Subcutaneous abdominal adipose tissue (tissue), 5 donors: ENCODE measurements around the gene DHDH.
A peak's percentile ranks its signal among the peaks of the same experiment; 100 is the strongest.
"Not testable (repeated sequence)": the region's sequence is repeated elsewhere in the genome, so short reads cannot be mapped to it uniquely, and the experiment has no call there.

Source experiments
- H3K27ac ChIP-seq: one replicate; pipeline ENCODE4 v1.7.0; 2013; ENCODE audit warnings: low read depth, mild to moderate bottlenecking, inconsistent platforms, low read length, moderate library complexity
- H3K27me3 ChIP-seq, 5 donors: one replicate each; pipeline ENCODE4 v1.7.0; 2013; ENCODE audit warnings: low read length in 5 of 5, inconsistent platforms in 1 of 5; ENCODE audit not compliant: control insufficient read depth in 5 of 5, insufficient read depth in 4 of 5
- H3K36me3 ChIP-seq, 5 donors: one replicate each; pipeline ENCODE4 v1.7.0; 2013; ENCODE audit warnings: low read length in 5 of 5; ENCODE audit not compliant: control insufficient read depth in 5 of 5, insufficient read depth in 5 of 5
- H3K4me1 ChIP-seq, 5 donors: one replicate each; pipeline ENCODE4 v1.7.0; 2013; ENCODE audit warnings: low read length in 5 of 5, mild to moderate bottlenecking in 3 of 5, moderate library complexity in 1 of 5; ENCODE audit not compliant: control insufficient read depth in 5 of 5, insufficient read depth in 5 of 5
- H3K4me3 ChIP-seq, 5 donors: one replicate each; pipeline ENCODE4 v1.7.0; 2013; ENCODE audit warnings: low read length in 5 of 5, low read depth in 1 of 5
- H3K9ac ChIP-seq, 5 donors: one replicate each; pipeline ENCODE4 v1.7.0; 2013; ENCODE audit warnings: low read length in 5 of 5, mild to moderate bottlenecking in 4 of 5, moderate library complexity in 3 of 5
- H3K9me3 ChIP-seq, 5 donors: one replicate each; pipeline ENCODE4 v1.7.0; 2013; ENCODE audit warnings: low read length in 5 of 5; ENCODE audit not compliant: control insufficient read depth in 5 of 5
- donor health status: healthy.
- donor health status: healthy.
- donor health status: healthy.
- donor health status: healthy.
- donor health status: healthy.

Gene DHDH

DNA sequence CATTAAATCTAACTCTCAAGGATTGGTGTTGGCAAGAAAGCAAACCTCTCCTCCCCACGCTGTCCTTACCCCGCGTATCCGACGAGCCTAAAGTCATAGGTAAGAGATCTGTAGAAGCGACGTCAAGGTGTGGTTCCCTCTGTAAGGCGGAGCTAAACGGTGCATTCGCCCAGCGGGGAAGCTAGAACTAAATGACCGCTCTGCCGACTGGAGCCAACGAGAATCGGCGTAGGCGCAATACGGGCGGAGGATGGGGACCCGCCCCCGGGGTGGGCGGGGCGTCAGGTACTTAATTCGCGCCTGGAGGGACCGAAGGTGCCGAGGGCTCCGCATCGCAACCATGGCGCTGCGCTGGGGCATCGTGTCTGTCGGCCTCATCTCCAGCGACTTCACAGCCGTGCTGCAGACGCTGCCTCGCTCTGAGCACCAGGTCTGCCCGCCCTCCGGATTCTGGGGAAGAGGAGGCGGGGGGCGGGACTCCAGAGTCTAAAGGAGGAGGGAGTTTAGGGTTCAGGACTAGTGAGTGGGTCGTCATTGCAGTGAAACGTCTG is at the start of gene DHDH:
Gene DHDH, plus strand, starts transcription at position 318 of the 551 bp plus-strand sequence. Its CDS starts 23 bp downstream, at position 341.
- peaks cover 2 to 18% (median 9%) of the 10 kb centered on the region in 5 donors for H3K4me1 ChIP-seq
- H3K9me3 ChIP-seq, result no peaks in the 10 kb centered on the region
- H3K27me3 ChIP-seq, result peaks cover 0 to 19% (median 10%) of the 10 kb centered on the region in 5 donors
- H3K27ac ChIP-seq, result no peak within 1 kb of the TSS
- H3K4me3 ChIP-seq, result peak within 1 kb of the TSS; percentile 43 to 71 (median 57)
- peak within 1 kb of the TSS in 2 of 5 donors; percentile 35 to 38 for H3K9ac ChIP-seq
- no peaks in the 10 kb centered on the region for H3K36me3 ChIP-seq

DNA sequence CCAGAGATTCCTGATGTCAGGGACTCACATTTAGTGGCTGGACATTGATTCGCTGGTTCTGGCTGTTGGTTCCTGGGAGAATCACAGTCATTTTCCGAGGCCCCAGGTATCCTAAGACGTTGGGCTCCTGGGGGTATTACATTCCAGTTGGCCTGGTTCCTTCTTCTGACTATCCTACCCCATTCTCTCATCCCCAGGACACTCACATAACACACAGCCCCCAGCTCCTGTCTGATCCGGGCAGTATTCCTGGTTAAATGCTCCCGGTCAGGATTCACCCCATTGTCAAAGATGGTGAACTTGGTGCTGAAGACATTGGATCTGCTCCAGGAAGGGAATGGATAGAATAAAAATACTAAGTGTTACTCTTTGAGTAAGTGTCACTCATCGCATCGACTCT is 49.8 kb upstream of the DHDH start:
- H3K27me3 ChIP-seq, result no peaks in the 10 kb centered on the region
- H3K27ac ChIP-seq, result no peak overlapping the region
- H3K4me3 ChIP-seq, result no peak overlapping the region
- peaks cover 0 to 1% (median 0%) of the 10 kb centered on the region in 5 donors for H3K4me1 ChIP-seq
- H3K9me3 ChIP-seq, result no peaks in the 10 kb centered on the region
- peaks cover 0 to 2% (median 0%) of the 10 kb centered on the region in 5 donors for H3K36me3 ChIP-seq
- H3K9ac ChIP-seq, result no peak overlapping the region

- H3K27me3 ChIP-seq, result peaks cover 0 to 5% (median 0%) of the 10 kb centered on the region in 5 donors
- no peak overlapping the region for H3K27ac ChIP-seq
- H3K9me3 ChIP-seq, result no peaks in the 10 kb centered on the region
- no peaks in the 10 kb centered on the region for H3K4me1 ChIP-seq
- H3K4me3 ChIP-seq, result no peak overlapping the region
- no peaks in the 10 kb centered on the region for H3K36me3 ChIP-seq
- no peak overlapping the region for H3K9ac ChIP-seq
Observed at GRCh38 chr19:48887861-48888612, 45.5 kb upstream of the DHDH start.

DNA sequence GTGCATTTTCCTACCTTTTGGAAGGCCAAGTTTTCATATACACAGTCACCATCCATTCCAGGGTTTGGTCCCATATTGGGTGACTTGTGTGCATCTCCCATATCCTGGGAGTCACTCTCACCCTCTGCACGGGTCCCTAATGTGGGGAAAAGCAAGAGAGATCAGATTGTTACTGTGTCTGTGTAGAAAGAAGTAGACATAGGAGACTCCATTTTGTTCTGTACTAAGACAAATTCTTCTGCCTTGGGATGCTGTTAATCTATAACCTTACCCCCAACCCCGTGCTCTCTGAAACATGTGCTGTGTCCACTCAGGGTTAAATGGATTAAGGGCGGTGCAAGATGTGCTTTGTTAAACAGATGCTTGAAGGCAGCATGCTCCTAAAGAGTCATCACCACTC is 44.0 kb upstream of the DHDH start:
- not testable (repeated sequence) for H3K9me3 ChIP-seq, H3K4me1 ChIP-seq, H3K36me3 ChIP-seq, H3K4me3 ChIP-seq, H3K9ac ChIP-seq, H3K27ac ChIP-seq, H3K27me3 ChIP-seq

- Histone ChIP-seq H3K9me3 (no peaks in the 10 kb centered on the region), H3K36me3 (no peaks in the 10 kb centered on the region), H3K9ac (no peak overlapping the region), H3K4me3 (no peak overlapping the region), H3K27me3 (peaks cover 0 to 13% (median 0%) of the 10 kb centered on the region in 5 donors), H3K4me1 (peaks cover 0 to 8% (median under 1%) of the 10 kb centered on the region in 5 donors), H3K27ac (no peak overlapping the region)
Observed at GRCh38 chr19:48890551-48890950, 42.9 kb upstream of the DHDH start.

GRCh38 chr19:48895226-48895625 is 38.3 kb upstream of the DHDH start:
- Histone ChIP-seq H3K9me3 (no peaks in the 10 kb centered on the region), H3K4me3 (peak overlapping the region in 2 of 5 donors; percentile 27 to 40), H3K27me3 (peaks cover 0 to 15% (median 0%) of the 10 kb centered on the region in 5 donors), H3K9ac (no peak overlapping the region), H3K36me3 (no peaks in the 10 kb centered on the region), H3K4me1 (peaks cover 2 to 22% (median 12%) of the 10 kb centered on the region in 5 donors), H3K27ac (no peak overlapping the region)

DNA sequence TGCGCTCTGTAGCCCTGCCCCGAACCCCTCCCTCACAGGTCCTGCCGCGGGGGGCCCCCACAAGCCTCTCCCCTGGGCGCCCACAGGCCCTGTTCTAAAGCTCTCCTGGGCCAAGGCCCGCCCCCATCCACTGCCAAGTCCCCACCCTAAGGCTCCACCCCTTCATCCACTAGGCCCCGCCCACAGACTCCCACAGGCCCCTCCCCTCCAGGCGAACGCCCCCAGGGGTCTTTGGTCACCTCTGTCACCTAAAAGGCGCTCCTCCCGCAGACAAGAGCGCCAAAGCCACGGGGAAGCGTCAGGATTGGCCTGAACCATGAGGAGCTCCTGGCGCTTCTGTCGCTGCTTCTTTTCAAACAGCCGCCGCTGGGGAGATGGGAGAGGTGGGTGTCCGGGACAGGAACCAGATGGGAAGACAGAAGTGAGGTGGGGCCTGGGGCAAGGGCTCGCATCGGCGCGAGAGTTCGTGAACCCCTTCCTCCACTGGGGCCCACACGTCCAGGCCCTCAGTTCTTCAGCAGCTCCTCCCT is 37.2 kb upstream of the DHDH start:
- peak overlapping the region in 4 of 5 donors; percentile 27 to 46 (median 38) for H3K4me3 ChIP-seq

DNA sequence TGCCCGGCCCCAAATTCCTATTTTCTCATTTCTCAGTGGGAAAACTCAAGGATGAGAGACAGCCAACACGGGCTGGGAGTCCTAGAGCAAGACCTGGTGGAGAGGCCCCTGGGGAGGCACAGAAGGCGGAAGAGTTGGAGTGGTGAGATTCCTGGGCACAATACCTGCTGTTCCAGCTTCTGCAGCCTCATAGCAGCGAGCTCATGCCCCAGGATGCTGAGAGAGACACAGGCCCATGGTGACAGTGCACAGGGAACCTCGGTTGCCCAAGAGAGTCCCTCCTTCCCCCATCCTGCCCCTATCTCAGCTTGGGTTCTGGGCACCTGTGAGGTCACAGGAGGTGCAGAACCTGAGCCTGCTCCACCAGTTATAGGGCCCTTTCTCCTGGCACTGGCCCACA is 36.3 kb upstream of the DHDH start:
- no peaks in the 10 kb centered on the region for H3K9me3 ChIP-seq
- H3K9ac ChIP-seq, result no peak overlapping the region
- H3K4me1 ChIP-seq, result peaks cover 4 to 41% (median 29%) of the 10 kb centered on the region in 5 donors
- peaks cover 0 to 11% (median 0%) of the 10 kb centered on the region in 5 donors for H3K27me3 ChIP-seq
- H3K27ac ChIP-seq, result no peak overlapping the region
- no peak overlapping the region for H3K4me3 ChIP-seq
- peaks cover 0 to 4% (median 2%) of the 10 kb centered on the region in 5 donors for H3K36me3 ChIP-seq

More for the DNA sequence above, 37.2 kb upstream of the DHDH start:
- Histone ChIP-seq H3K36me3 (no peaks in the 10 kb centered on the region), H3K27ac (no peak overlapping the region), H3K9ac (peak overlapping the region in 3 of 5 donors; percentile 7 to 47 (median 30)), H3K9me3 (no peaks in the 10 kb centered on the region), H3K27me3 (peaks cover 0 to 12% (median 0%) of the 10 kb centered on the region in 5 donors), H3K4me1 (peaks cover 2 to 32% (median 22%) of the 10 kb centered on the region in 5 donors)

GRCh38 chr19:48899386-48899749 is 34.1 kb upstream of the DHDH start:
- H3K9me3 ChIP-seq, H3K27me3 ChIP-seq: not testable (repeated sequence)
- Histone ChIP-seq H3K36me3 (peaks cover 0 to 11% (median 7%) of the 10 kb centered on the region in 5 donors), H3K4me1 (peaks cover 4 to 41% (median 33%) of the 10 kb centered on the region in 5 donors), H3K9ac (peak overlapping the region in 3 of 5 donors; percentile 13 to 95 (median 63)), H3K27ac (peak overlapping the region; percentile 92), H3K4me3 (peak overlapping the region in 3 of 5 donors; percentile 87 to 93 (median 91))
